ENCODE results near the gene TBC1D7.

DNA sequence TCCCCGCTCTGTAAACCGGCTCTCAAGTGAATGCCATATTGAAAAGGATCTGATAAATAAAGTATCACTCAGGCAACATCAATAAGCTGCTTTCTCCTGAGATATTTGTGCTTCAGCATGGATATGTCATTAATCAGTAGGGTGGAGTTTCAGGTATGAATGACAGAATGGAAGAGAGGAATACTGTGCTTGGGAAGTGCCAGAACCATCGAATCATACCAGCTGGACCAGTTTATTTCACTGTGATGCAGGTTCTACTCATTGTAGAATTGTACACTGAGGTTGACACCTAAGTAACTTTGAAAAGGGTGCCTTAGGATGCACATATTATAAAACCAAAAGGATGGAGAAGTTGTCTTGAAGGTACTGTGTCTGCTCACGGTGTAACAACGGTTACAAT is 17.9 kb upstream of the TBC1D7 start:
- TF ChIP-seq, protein P1, sequence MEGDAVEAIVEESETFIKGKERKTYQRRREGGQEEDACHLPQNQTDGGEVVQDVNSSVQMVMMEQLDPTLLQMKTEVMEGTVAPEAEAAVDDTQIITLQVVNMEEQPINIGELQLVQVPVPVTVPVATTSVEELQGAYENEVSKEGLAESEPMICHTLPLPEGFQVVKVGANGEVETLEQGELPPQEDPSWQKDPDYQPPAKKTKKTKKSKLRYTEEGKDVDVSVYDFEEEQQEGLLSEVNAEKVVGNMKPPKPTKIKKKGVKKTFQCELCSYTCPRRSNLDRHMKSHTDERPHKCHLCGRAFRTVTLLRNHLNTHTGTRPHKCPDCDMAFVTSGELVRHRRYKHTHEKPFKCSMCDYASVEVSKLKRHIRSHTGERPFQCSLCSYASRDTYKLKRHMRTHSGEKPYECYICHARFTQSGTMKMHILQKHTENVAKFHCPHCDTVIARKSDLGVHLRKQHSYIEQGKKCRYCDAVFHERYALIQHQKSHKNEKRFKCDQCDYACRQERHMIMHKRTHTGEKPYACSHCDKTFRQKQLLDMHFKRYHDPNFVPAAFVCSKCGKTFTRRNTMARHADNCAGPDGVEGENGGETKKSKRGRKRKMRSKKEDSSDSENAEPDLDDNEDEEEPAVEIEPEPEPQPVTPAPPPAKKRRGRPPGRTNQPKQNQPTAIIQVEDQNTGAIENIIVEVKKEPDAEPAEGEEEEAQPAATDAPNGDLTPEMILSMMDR (IDR thresholded peaks at IDR 0.05), result no peak
- TF ChIP-seq POLR2A (IDR thresholded peaks at IDR 0.05; ENCODE audit: low read depth) (no peak), EP300 (IDR thresholded peaks at IDR 0.05) (no peak), POLR2AphosphoS5 (IDR thresholded peaks at IDR 0.05) (no peak)

All from esophagus muscularis mucosa (tissue), 4 donors.